HCT116 (cell line): ENCODE data around the gene PDE6A. TPM values are rescaled to one million over a fixed set of nuclear protein-coding genes. Genes with fewer than 3 reads are reported as not detected.

Experiments used
- ATAC-seq: fragments of 200-7000 bp; cut with Tn5 transposase; 2 replicates; pipeline ENCODE4 v1.9.1; 2020; ENCODE audit warnings: mild to moderate bottlenecking, moderate library complexity
- BruUV-seq: library from RNA; stranded (reverse); fragments of 400-500 nt; replicated peaks from 2 replicates; lab custom pipeline; 2021; lab: Mats Ljungman, UMichigan
- CTCF ChIA-PET: fragments of 300-600 bp; sonication (Branson Sonifier 250); formaldehyde crosslinking; loops from one replicate; lab custom pipeline; 2021; ENCODE audit warnings: antibody characterized with exemption; lab: Charles Lee
- POLR2A ChIA-PET: fragments of 300-600, 350-600 bp; sonication (Branson Sonifier 250); formaldehyde crosslinking; loops from one replicate; lab custom pipeline; 2021; ENCODE audit warnings: antibody characterized with exemption; lab: Charles Lee
- RAD21 ChIA-PET, 2 experiments: fragments of 300-600 bp; sonication (Branson Sonifier 250); formaldehyde crosslinking; loops; one replicate each; lab custom pipeline; 2023; ENCODE audit warnings: low total read pairs in 2 of 2; ENCODE audit not compliant: uncharacterized antibody in 2 of 2, unreplicated experiment in 2 of 2, low non-redundant PET in 1 of 2; lab: Charles Lee
- DNase-seq: peaks from one replicate; pipeline ENCODE4 v3.0.0-alpha.2; 2010; ENCODE audit warnings: low read depth, low spot score
- H2AFZ ChIP-seq: fragments of 200-600 bp; shearing (Covaris generic), sonication (generic); 2 replicates; pipeline ENCODE4 v1.6.1; 2017; ENCODE audit warnings: low read depth, mixed run types, mixed read lengths, antibody characterized with exemption, low read length; ENCODE audit not compliant: poor library complexity, severe bottlenecking
- H3K27ac ChIP-seq: 2 replicates; pipeline ENCODE4 v1.5.1; 2012; ENCODE audit warnings: low read depth, low read length
- H3K27me3 ChIP-seq: fragments of 200-600 bp; sonication (generic); 2 replicates; pipeline ENCODE4 v1.6.1; 2016; ENCODE audit warnings: mixed run types, low read length, mixed read lengths; ENCODE audit not compliant: insufficient read depth
- H3K36me3 ChIP-seq, 2 experiments: fragments of 200-500 bp in 1 of 2; fragments of 200-600 bp in 1 of 2; sonication (Bioruptor generic) in 1 of 2; sonication (generic) in 1 of 2; 2 replicates each; pipeline versions ENCODE4 v1.5.1 to v1.6.1; 2014 to 2016; ENCODE audit warnings: low read length in 2 of 2, inconsistent platforms in 1 of 2, mixed read lengths in 1 of 2, mixed run types in 1 of 2; ENCODE audit not compliant: insufficient read depth in 2 of 2, control insufficient read depth in 1 of 2
- H3K4me1 ChIP-seq, 2 experiments: fragments of 200-600 bp in 1 of 2; sonication (generic) in 1 of 2; 2 replicates each; pipeline versions ENCODE4 v1.5.1 to v1.6.1; 2012 to 2017; ENCODE audit warnings: low read length in 2 of 2, inconsistent platforms in 1 of 2, mild to moderate bottlenecking in 1 of 2, mixed read lengths in 1 of 2, mixed run types in 1 of 2, moderate library complexity in 1 of 2; ENCODE audit not compliant: insufficient read depth in 2 of 2, control insufficient read depth in 1 of 2
- H3K4me2 ChIP-seq: fragments of 200-600 bp; sonication (generic); 2 replicates; pipeline ENCODE4 v1.6.1; 2017; ENCODE audit warnings: mixed run types, low read length, mixed read lengths
- H3K4me3 ChIP-seq, 2 experiments: fragments of 200-600 bp in 1 of 2; sonication (generic) in 1 of 2; replicated peaks in 1 of 2; 2 replicates each; pipeline ENCODE4 v1.5.1; 2011 to 2016; ENCODE audit warnings: low read length in 2 of 2, control low read depth in 1 of 2, low read depth in 1 of 2, mild to moderate bottlenecking in 1 of 2, mixed read lengths in 1 of 2, mixed run types in 1 of 2
- H3K79me2 ChIP-seq: fragments of 200-600 bp; sonication (generic); 2 replicates; pipeline ENCODE4 v1.6.1; 2017; ENCODE audit warnings: mild to moderate bottlenecking, mixed run types, low read length, moderate library complexity, mixed read lengths; ENCODE audit not compliant: insufficient read depth
- H3K9ac ChIP-seq: fragments of 200-600 bp; sonication (generic); 2 replicates; pipeline ENCODE4 v1.6.1; 2016; ENCODE audit warnings: low read length, mixed read lengths
- H3K9me2 ChIP-seq: fragments of 200-600 bp; sonication (generic), shearing (Covaris generic); 2 replicates; pipeline ENCODE4 v1.6.1; 2017; ENCODE audit warnings: mixed run types, mild to moderate bottlenecking, moderate library complexity; ENCODE audit not compliant: insufficient read depth
- H3K9me3 ChIP-seq, 2 experiments: fragments of 200-500 bp in 1 of 2; fragments of 200-600 bp in 1 of 2; sonication (Bioruptor generic) in 1 of 2; sonication (generic) in 1 of 2; 2 replicates each; pipeline ENCODE4 v1.6.1; 2014 to 2017; ENCODE audit warnings: low read length in 2 of 2, mixed read lengths in 2 of 2, inconsistent platforms in 1 of 2, low read depth in 1 of 2, mild to moderate bottlenecking in 1 of 2, mixed run types in 1 of 2, moderate library complexity in 1 of 2; ENCODE audit not compliant: control insufficient read depth in 1 of 2, insufficient read depth in 1 of 2
- H4K20me1 ChIP-seq: fragments of 200-600 bp; sonication (generic), shearing (Covaris generic); 2 replicates; pipeline ENCODE4 v1.6.1; 2017; ENCODE audit warnings: mixed run types, mild to moderate bottlenecking, moderate library complexity; ENCODE audit not compliant: insufficient read depth
- CTCF ChIP-seq, 3 experiments: fragments of 200-600 bp in 1 of 3; sonication (generic) in 1 of 3; IDR thresholded peaks in 2 of 3; conservative IDR thresholded peaks in 1 of 3; 2 replicates each; pipeline ENCODE4 v1.5.1; 2012 to 2017; ENCODE audit warnings: low read depth in 2 of 3, low read length in 2 of 3, antibody characterized with exemption in 1 of 3, borderline replicate concordance in 1 of 3, control low read depth in 1 of 3, mild to moderate bottlenecking in 1 of 3, mixed read lengths in 1 of 3, mixed run types in 1 of 3, moderate library complexity in 1 of 3; ENCODE audit not compliant: insufficient read depth in 1 of 3
- ELF1 ChIP-seq: IDR thresholded peaks from 2 replicates; pipeline ENCODE4 v1.6.1; 2012; ENCODE audit warnings: low read depth, borderline replicate concordance
- EZH2 ChIP-seq: fragments of 200-600 bp; sonication (generic); IDR thresholded peaks from 2 replicates; pipeline ENCODE4 v1.6.1; 2017; ENCODE audit warnings: antibody characterized with exemption, mixed run types
- POLR2A ChIP-seq: IDR thresholded peaks from 2 replicates; pipeline ENCODE4 v1.7.0; 2011; ENCODE audit warnings: borderline replicate concordance; ENCODE audit not compliant: insufficient read depth, insufficient read length; ENCODE audit errors: extremely low read depth
- REST ChIP-seq: IDR thresholded peaks from 2 replicates; pipeline ENCODE4 v1.6.1; 2012; ENCODE audit warnings: low read depth
- SIN3A ChIP-seq: IDR thresholded peaks from 2 replicates; pipeline ENCODE4 v1.6.1; 2012; ENCODE audit warnings: low read depth
- SP1 ChIP-seq: IDR thresholded peaks from 2 replicates; pipeline ENCODE4 v1.6.1; 2012; ENCODE audit warnings: low read depth
- SRF ChIP-seq: IDR thresholded peaks from 2 replicates; pipeline ENCODE4 v1.6.1; 2012; ENCODE audit warnings: low read depth
- TCF7L2 ChIP-seq: IDR thresholded peaks from 2 replicates; pipeline ENCODE4 v1.7.0; 2011; ENCODE audit warnings: borderline replicate concordance, inconsistent platforms; ENCODE audit not compliant: insufficient read depth, insufficient read length; ENCODE audit errors: extremely low read depth
- YY1 ChIP-seq: IDR thresholded peaks from 2 replicates; pipeline ENCODE4 v1.6.1; 2011; ENCODE audit warnings: low read length, low read depth, moderate library complexity, mild to moderate bottlenecking; ENCODE audit not compliant: insufficient replicate concordance; ENCODE audit errors: extremely low read depth
- ZBTB33 ChIP-seq: IDR thresholded peaks from 2 replicates; pipeline ENCODE4 v1.6.1; 2011; ENCODE audit warnings: mild to moderate bottlenecking, low read length, moderate library complexity; ENCODE audit not compliant: insufficient replicate concordance; ENCODE audit errors: extremely low read depth
- ZNF274 ChIP-seq: fragments of 200-500 bp; sonication (Bioruptor generic); IDR thresholded peaks from 2 replicates; pipeline ENCODE4 v1.6.1; 2014; ENCODE audit warnings: mild to moderate bottlenecking, low read depth, low read length, inconsistent platforms
- intact Hi-C: fragments of 100-400 bp; cut with micrococcal nuclease; formaldehyde crosslinking; loops from 2 replicates; pipeline ENCODE4 v1.10.0; 2022
- total RNA-seq: library from RNA; stranded (reverse); gene quantifications from one replicate; pipeline ENCODE4 v1.2.1, GENCODE V29; 2021; ENCODE audit not compliant: unreplicated experiment

PDE6A gene
- total RNA-seq, 1 experiment from 2014 or later: not detected

- no peak overlapping the region for H3K27ac ChIP-seq
- RAD21 ChIA-PET: interaction anchor here (1.5 to 1.8 kb wide), 2 partner anchors 159 to 190 kb away, joined by 6 to 7 read pairs; no protein-coding TSS in a partner anchor
- TF ChIP-seq SP1 (no peak), ZNF274 (no peak), ELF1 (no peak), EZH2 (no peak), ZBTB33 (no peak), YY1 (no peak), REST (no peak), CTCF (IDR thresholded peaks at IDR 0.05 in 2 of 3, conservative IDR thresholded peaks at IDR 0.05 in 1 of 3; ENCODE audit: borderline replicate concordance in 1 of 3, insufficient read depth in 1 of 3, low read depth in 2 of 3, low read length in 2 of 3) (no peak), TCF7L2 (no peak), POLR2A (no peak), SRF (no peak), SIN3A (no peak)
- TF ChIP-seq, all 23 proteins: peak for 0
- Histone ChIP-seq H3K9me2 (no peaks in the 10 kb centered on the region), H3K79me2 (no peaks in the 10 kb centered on the region), H3K4me3 (no peak overlapping the region), H3K4me1 (peaks cover 0 to 5% of the 10 kb centered on the region in 2 experiments; a peak in 1 of 4 replicates), H4K20me1 (no peaks in the 10 kb centered on the region), H3K4me2 (no peak overlapping the region), H3K9ac (no peak overlapping the region), H3K9me3 (no peaks in the 10 kb centered on the region), H3K27me3 (no peaks in the 10 kb centered on the region), H2AFZ (no peak overlapping the region), H3K36me3 (no peaks in the 10 kb centered on the region)
- BruUV-seq: no TSS peak
- ChIA-PET POLR2A (no interaction called here), CTCF (interaction anchor here (1.0 to 7.0 kb wide), 11 partner anchors 9 to 194 kb away, joined by 3 to 54 read pairs (median 10); no protein-coding TSS in a partner anchor)
- DNase-seq (no peak), ATAC-seq (no peak)
- intact Hi-C loops: no loop called here
These were observed 117.0 kb downstream of the PDE6A start for GRCh38 chr5:149827546-149827945.
